Heart left ventricle (tissue), 16 donors: ENCODE results near the gene ZMAT1. TPM values are rescaled to one million over a fixed set of nuclear protein-coding genes. Genes with fewer than 3 reads are reported as not detected.
A peak's percentile ranks its signal among the peaks of the same experiment; 100 is the strongest.
"Not testable (repeated sequence)": the region's sequence is repeated elsewhere in the genome, so short reads cannot be mapped to it uniquely, and the experiment has no call there.

ENCODE experiments used
- ATAC-seq, 4 donors: fragments of 200-7000 bp; cut with Tn5 transposase; one replicate each; pipeline ENCODE4 v1.9.1; 2020 to 2022; ENCODE audit warnings: moderate library complexity in 4 of 4, mild to moderate bottlenecking in 3 of 4, moderate number of reproducible peaks in 1 of 4
- DNase-seq, 5 donors: peaks; one replicate each; pipeline ENCODE4 v3.0.0-alpha.2; 2020
- H3K27ac ChIP-seq, 12 donors: fragments of 200-600 bp; sonication (generic) in 4 of 12; one replicate each; pipeline versions ENCODE4 v1.5.0 to v1.8.0; 2016 to 2022; ENCODE audit warnings: mild to moderate bottlenecking in 2 of 12
- H3K27me3 ChIP-seq, 9 donors: fragments of 200-600 bp; sonication (generic) in 2 of 9; one replicate each; pipeline versions ENCODE4 v1.5.1 to v1.8.0; 2016 to 2022; ENCODE audit warnings: mild to moderate bottlenecking in 3 of 9
- H3K36me3 ChIP-seq, 9 donors: fragments of 200-600 bp; sonication (generic) in 2 of 9; one replicate each; pipeline versions ENCODE4 v1.5.0 to v1.8.0; 2018 to 2022; ENCODE audit warnings: mild to moderate bottlenecking in 2 of 9
- H3K4me1 ChIP-seq, 12 donors: fragments of 200-600 bp; sonication (generic) in 4 of 12; one replicate each; pipeline versions ENCODE4 v1.5.0 to v1.8.0; 2016 to 2022; ENCODE audit warnings: mild to moderate bottlenecking in 3 of 12
- H3K4me3 ChIP-seq, 12 donors: fragments of 200-600 bp; sonication (generic) in 4 of 12; one replicate each; pipeline versions ENCODE4 v1.5.0 to v1.8.0; 2017 to 2022; ENCODE audit warnings: mild to moderate bottlenecking in 9 of 12, moderate library complexity in 4 of 12
- H3K9me3 ChIP-seq, 12 donors: fragments of 200-600 bp; sonication (generic) in 4 of 12; one replicate each; pipeline versions ENCODE4 v1.5.0 to v1.8.0; 2016 to 2022; ENCODE audit warnings: mild to moderate bottlenecking in 1 of 12
- CTCF ChIP-seq, 12 donors: fragments of 200-600 bp; sonication (generic) in 4 of 12; IDR thresholded peaks; one replicate each; pipeline versions ENCODE4 v1.5.0 to v1.8.0; 2018 to 2022; ENCODE audit warnings: antibody characterized with exemption in 12 of 12, mild to moderate bottlenecking in 5 of 12
- POLR2A ChIP-seq, 2 donors: fragments of 450-650 bp; IDR thresholded peaks; one replicate each; pipeline ENCODE4 v1.6.1; 2017; ENCODE audit warnings: antibody characterized with exemption in 2 of 2, mild to moderate bottlenecking in 2 of 2, moderate library complexity in 2 of 2
- WGBS, 4 donors: extraction: QIAGEN DNeasy Blood & Tissue Kit in 2 of 4; methylation state at CpG; one replicate each; pipeline versions ENCODE4 v1.1.5 to v1.1.7; 2013 to 2018; 5-methylcytosine and 5-hydroxymethylcytosine counted together
- intact Hi-C, 10 donors: fragments of 100-400 bp; cut with DNase I; formaldehyde crosslinking; loops; one replicate each; pipeline versions ENCODE4 v1.11.1 to v1.14.2; 2022
- long read RNA-seq, 3 donors: library from polyadenylated mRNA; unstranded; transcript quantifications; one replicate each; pipeline ENCODE4 v2.0.0, GENCODE V29; 2020 to 2021
- polyA plus RNA-seq, 2 donors: library from polyadenylated mRNA; stranded (reverse); fragments of 200-250 nt; gene quantifications; one replicate each; pipeline ENCODE4 v1.2.3, GENCODE V29; 2013
- total RNA-seq, 9 donors: library from RNA; depleted of rRNA in 2 of 9; stranded (reverse); fragments of >200 nt in 2 of 9; fragmentation: NEBNext Ultra II Directional in 3 of 9; extraction: Animal tissue kit (Norgen Biotek cat#: 25700) in 3 of 9; gene quantifications; one replicate each; pipeline versions ENCODE4 v1.1.0 to v1.2.4, GENCODE V29; 2016 to 2023
- donor health status: ischemic (EF 13 %, LVEDD 7.1; RV severe dilation, severe dysfunction).
- donor health status: healthy with polysubstance abuse.
- donor health status: DM: no; HTN: yes; CAD: no.
- donor health status: DM: no; HTN: no; CAD: no.
- donor health status: ischemic (EF 25% LVEDD 6.9; RV normal size, moderate dysfunction).
- donor health status: ischemic (EF 25% LVEDD 5.7; RV mildly dilated, moderate dysfunction).
- donor health status: healthy.
- donor health status: DM: yes; HTN: yes; CAD: no.
- donor health status: ischemic (EF 35%, LVEDD 5.7; RV mildly dilated, moderate dysfunction).
- donor health status: nonischemic (EF 11% LVEDD 7.7; RV severe dilation, severe dysfunction).
- donor health status: DM: yes; HTN: yes; CAD: no.
- donor health status: PGD.
- donor health status: ischemic (EF 29% LVEDD 5.4; RV normal size, mild dysfunction).
- donor health status: nonischemic (EF 23%, LVEDD 6.1; RV moderate dilation, normal function).

Gene ZMAT1
- total RNA-seq (1 to 10 TPM; 2.6 to 7.3 (median 5.3) TPM), polyA plus RNA-seq (1 to 10 TPM; 1.0 to 7.1 TPM)
- long read RNA-seq, donor 1, full-length matches to known transcripts = 2 of 11 reads
- long read RNA-seq, donor 1, partial matches to known transcripts = 0 of 11 reads
- long read RNA-seq, donor 1, other reads (novel, unspliced or antisense) = 9 of 11 reads
- long read RNA-seq, donor 2, partial matches to known transcripts = 0 of 16 reads
- long read RNA-seq, donor 2, other reads (novel, unspliced or antisense) = 16 of 16 reads
- long read RNA-seq, donor 3, partial matches to known transcripts = 0 of 1 reads
- long read RNA-seq, donor 3, other reads (novel, unspliced or antisense) = 1 of 1 reads

GRCh38 chrX:101931488-101932248 lies at the start of gene ZMAT1:
ZMAT1 (minus strand) TSS chrX:101932027; CDS start chrX:101932008, 19 bp downstream.
- Histone ChIP-seq H3K36me3 (no peaks in the 10 kb centered on the region), H3K4me1 (peaks cover 0 to 11% (median 0%) of the 10 kb centered on the region in 12 donors), H3K4me3 (peak within 1 kb of the TSS; percentile 22 to 95 (median 72)), H3K27ac (peak within 1 kb of the TSS; percentile 83 to 99 (median 96)), H3K27me3 (peaks cover 0 to 10% (median 0%) of the 10 kb centered on the region in 9 donors), H3K9me3 (no peaks in the 10 kb centered on the region)
- peak; percentile 93 to 96 (median 94) for DNase-seq
- WGBS, 4 donors = 1 to 52% (median 21%) methylated on average over 59 to 71 of the region's 74 CpGs
- peak in 1 of 2 donors; percentile 87 for TF ChIP-seq POLR2A (IDR thresholded peaks at IDR 0.05)
- TF ChIP-seq CTCF (IDR thresholded peaks at IDR 0.05) = peak in 1 of 12 donors; percentile 4
- peak; percentile 93 to 98 (median 98) for ATAC-seq
- intact Hi-C loops = no loop called here

- no peaks in the 10 kb centered on the region for H3K4me1 ChIP-seq
- H3K4me3 ChIP-seq = no peak overlapping the region
- H3K36me3 ChIP-seq = no peaks in the 10 kb centered on the region
- intact Hi-C loops = no loop called here
- TF ChIP-seq CTCF (IDR thresholded peaks at IDR 0.05) (no peak), POLR2A (IDR thresholded peaks at IDR 0.05) (no peak)
- H3K27ac ChIP-seq = no peak overlapping the region
- H3K9me3 ChIP-seq = peaks cover 0 to 9% (median 0%) of the 10 kb centered on the region in 12 donors
- peaks cover 0 to 6% (median 0%) of the 10 kb centered on the region in 9 donors for H3K27me3 ChIP-seq
- no peak for DNase-seq
- ATAC-seq = no peak
Measured at GRCh38 chrX:101977106-101977505, 45.3 kb upstream of the ZMAT1 start.

GRCh38 chrX:101973066-101973465 lies 41.2 kb upstream of the ZMAT1 start:
- DNase-seq (no peak), ATAC-seq (no peak)
- H3K9me3 ChIP-seq = peaks cover 0 to 9% (median 0%) of the 10 kb centered on the region in 12 donors
- no peak for TF ChIP-seq POLR2A (IDR thresholded peaks at IDR 0.05)
- no peak for TF ChIP-seq CTCF (IDR thresholded peaks at IDR 0.05)
- no peaks in the 10 kb centered on the region for H3K4me1 ChIP-seq
- H3K36me3 ChIP-seq = no peaks in the 10 kb centered on the region
- H3K27me3 ChIP-seq = peaks cover 0 to 7% (median 0%) of the 10 kb centered on the region in 9 donors
- no peak overlapping the region for H3K27ac ChIP-seq
- H3K4me3 ChIP-seq = no peak overlapping the region
- intact Hi-C loops = no loop called here

GRCh38 chrX:101964923-101965539 lies 33.2 kb upstream of the ZMAT1 start:
- 27 to 52% (median 50%) methylated on average over 2 of the region's 2 CpGs for WGBS, 4 donors
- not testable (repeated sequence) for H3K4me3 ChIP-seq, H3K27ac ChIP-seq, ATAC-seq, DNase-seq, H3K36me3 ChIP-seq, H3K4me1 ChIP-seq, H3K9me3 ChIP-seq
- peaks cover 0 to 12% (median 0%) of the 10 kb centered on the region in 9 donors for H3K27me3 ChIP-seq
- intact Hi-C loops = loop anchor here in 1 of 10 donors (10.0 kb wide), 1 partner anchor 60 kb away; no protein-coding TSS in a partner anchor
